GM19463 (cell line): Measurements from ENCODE around the gene SLC9A3.

Experiments used
- ATAC-seq: cut with Tn5 transposase; IDR thresholded peaks from one replicate; pipeline ENCODE4 v1.9.1; 2021; ENCODE audit warnings: mild to moderate bottlenecking, moderate library complexity; ENCODE audit not compliant: unreplicated experiment

SLC9A3 gene

GRCh38 chr5:527646-528628, 3.7 kb upstream of the SLC9A3 start:
- ATAC-seq = no peak

GRCh38 chr5:526456-527088, 2.3 kb upstream of the SLC9A3 start:
- no peak for ATAC-seq

- no peak for ATAC-seq
Measured at GRCh38 chr5:525916-526315, 1.7 kb upstream of the SLC9A3 start.

- no peak for ATAC-seq
Measured at GRCh38 chr5:524973-525761, 918 bp upstream of the SLC9A3 start.

GRCh38 chr5:523441-524222, 617 bp downstream of the SLC9A3 start:
- no peak for ATAC-seq

- no peak for ATAC-seq
Measured at GRCh38 chr5:522899-523440, 1.3 kb downstream of the SLC9A3 start.

- ATAC-seq = no peak
Measured at GRCh38 chr5:522116-522515, 2.1 kb downstream of the SLC9A3 start.

GRCh38 chr5:521680-522079, 2.6 kb downstream of the SLC9A3 start:
- no peak for ATAC-seq

- ATAC-seq = no peak
Measured at GRCh38 chr5:520850-521226, 3.4 kb downstream of the SLC9A3 start.

GRCh38 chr5:520196-520849, 3.9 kb downstream of the SLC9A3 start:
- ATAC-seq = no peak

GRCh38 chr5:518721-519120, 5.5 kb downstream of the SLC9A3 start:
- ATAC-seq = no peak

- ATAC-seq = no peak
Measured at GRCh38 chr5:517535-518100, 6.6 kb downstream of the SLC9A3 start.

GRCh38 chr5:516980-517379, 7.3 kb downstream of the SLC9A3 start:
- ATAC-seq = no peak

GRCh38 chr5:516338-516925, 7.8 kb downstream of the SLC9A3 start:
- no peak for ATAC-seq

- ATAC-seq = no peak
Measured at GRCh38 chr5:515273-515836, 8.9 kb downstream of the SLC9A3 start.

- ATAC-seq = no peak
Measured at GRCh38 chr5:514673-515072, 9.6 kb downstream of the SLC9A3 start.

- ATAC-seq = no peak
Measured at GRCh38 chr5:514101-514485, 10.2 kb downstream of the SLC9A3 start.

GRCh38 chr5:513216-514100, 10.8 kb downstream of the SLC9A3 start:
- no peak for ATAC-seq
